HepG2 (cell line): ENCODE results near the gene LIN7A. TPM values are rescaled to one million over a fixed set of nuclear protein-coding genes. Genes with fewer than 3 reads are reported as not detected.
A peak's percentile ranks its signal among the peaks of the same experiment; 100 is the strongest.

Source experiments
- DBP ChIP-seq: sonication (generic); formaldehyde crosslinking; IDR thresholded peaks from 2 replicates; pipeline ENCODE4 v1.4.0; 2020; ENCODE audit warnings: missing genetic modification reagents; ENCODE audit errors: not compliant biosample characterization
- DNMT3B ChIP-seq: conservative IDR thresholded peaks from 2 replicates; pipeline ENCODE4 v1.6.1; 2016; ENCODE audit warnings: missing biosample characterization, control low read depth
- FOXC1 ChIP-seq: sonication (generic); formaldehyde crosslinking; IDR thresholded peaks from 2 replicates; pipeline ENCODE4 v1.8.0; 2022; ENCODE audit warnings: mild to moderate bottlenecking, missing genetic modification reagents, borderline replicate concordance
- FOXK2 ChIP-seq: fragments of 450-650 bp; IDR thresholded peaks from 2 replicates; pipeline ENCODE4 v1.6.1; 2016
- GATAD2A ChIP-seq: IDR thresholded peaks from 2 replicates; pipeline ENCODE4 v1.6.1; 2016
- HCFC1 ChIP-seq: fragments of 150-350 bp; IDR thresholded peaks from 2 replicates; pipeline ENCODE4 v1.6.1; 2014; ENCODE audit warnings: low read depth, low read length
- MBD4 ChIP-seq: IDR thresholded peaks from 2 replicates; pipeline ENCODE4 v1.6.1; 2012; ENCODE audit warnings: low read length, inconsistent platforms, borderline replicate concordance
- MYNN ChIP-seq: sonication (generic); formaldehyde crosslinking; IDR thresholded peaks from 2 replicates; pipeline ENCODE4 v1.4.0; 2020; ENCODE audit warnings: mild to moderate bottlenecking, low read depth, missing genetic modification reagents
- NKX3-1 ChIP-seq: sonication (generic); formaldehyde crosslinking; IDR thresholded peaks from 2 replicates; pipeline ENCODE4 v1.5.0; 2020; ENCODE audit warnings: missing genetic modification reagents
- NR2F6 ChIP-seq, 2 experiments: IDR thresholded peaks; 2 replicates each; pipeline ENCODE4 v1.6.1; 2016; ENCODE audit warnings: antibody characterized with exemption in 1 of 2, mild to moderate bottlenecking in 1 of 2
- PHF21A ChIP-seq: sonication (generic); formaldehyde crosslinking; IDR thresholded peaks from 2 replicates; pipeline ENCODE4 v1.5.0; 2020; ENCODE audit warnings: mild to moderate bottlenecking, missing genetic modification reagents
- PHF8 ChIP-seq: sonication (generic); formaldehyde crosslinking; IDR thresholded peaks from 2 replicates; pipeline ENCODE4 v1.5.0; 2020; ENCODE audit warnings: missing genetic modification reagents
- POGZ ChIP-seq: sonication (generic); formaldehyde crosslinking; IDR thresholded peaks from 2 replicates; pipeline ENCODE4 v1.4.0; 2020; ENCODE audit warnings: mild to moderate bottlenecking, missing genetic modification reagents
- RFXAP ChIP-seq: sonication (generic); formaldehyde crosslinking; IDR thresholded peaks from 2 replicates; pipeline ENCODE4 v1.4.0; 2020; ENCODE audit warnings: missing genetic modification reagents, borderline replicate concordance
- SMARCE1 ChIP-seq: fragments of 450-650 bp; IDR thresholded peaks from 2 replicates; pipeline ENCODE4 v1.6.1; 2017; ENCODE audit warnings: borderline replicate concordance
- SNRNP70 ChIP-seq: fragments of 200-400 bp; formaldehyde crosslinking; IDR thresholded peaks from 2 replicates; pipeline ENCODE4 v1.6.1; 2017; ENCODE audit warnings: mild to moderate bottlenecking, low read depth, low read length, moderate library complexity
- SRSF9 ChIP-seq: fragments of 200-400 bp; formaldehyde crosslinking; IDR thresholded peaks from 2 replicates; pipeline ENCODE4 v1.6.1; 2018; ENCODE audit warnings: borderline replicate concordance, mild to moderate bottlenecking, low read depth, low read length; ENCODE audit not compliant: insufficient read depth, poor library complexity, severe bottlenecking
- SSRP1 ChIP-seq: IDR thresholded peaks from 2 replicates; pipeline ENCODE4 v1.6.1; 2016; ENCODE audit warnings: control low read depth
- TFDP2 ChIP-seq: sonication (generic); formaldehyde crosslinking; IDR thresholded peaks from 2 replicates; pipeline ENCODE4 v1.4.0; 2020; ENCODE audit warnings: missing genetic modification reagents
- ZFP37 ChIP-seq: sonication (generic); formaldehyde crosslinking; IDR thresholded peaks from 2 replicates; pipeline ENCODE4 v1.4.0; 2020; ENCODE audit warnings: missing genetic modification reagents, borderline replicate concordance
- ZNF20 ChIP-seq: sonication (generic); formaldehyde crosslinking; IDR thresholded peaks from 2 replicates; pipeline ENCODE4 v1.4.0; 2020; ENCODE audit warnings: mild to moderate bottlenecking, moderate library complexity, missing genetic modification reagents
- ZNF207 ChIP-seq: fragments of 450-650 bp; IDR thresholded peaks from 2 replicates; pipeline ENCODE4 v1.6.1; 2016; ENCODE audit warnings: antibody characterized with exemption, borderline replicate concordance
- ZNF260 ChIP-seq: sonication (generic); formaldehyde crosslinking; IDR thresholded peaks from 2 replicates; pipeline ENCODE4 v1.4.0; 2020; ENCODE audit warnings: missing genetic modification reagents, low read depth, mild to moderate bottlenecking, borderline replicate concordance
- ZNF331 ChIP-seq: sonication (generic); formaldehyde crosslinking; IDR thresholded peaks from 2 replicates; pipeline ENCODE4 v1.4.0; 2020; ENCODE audit warnings: missing genetic modification reagents
- ZNF367 ChIP-seq: sonication (generic); formaldehyde crosslinking; IDR thresholded peaks from 2 replicates; pipeline ENCODE4 v1.4.0; 2020; ENCODE audit warnings: missing genetic modification reagents, borderline replicate concordance
- ZNF383 ChIP-seq: sonication (generic); formaldehyde crosslinking; IDR thresholded peaks from 2 replicates; pipeline ENCODE4 v1.4.0; 2020; ENCODE audit warnings: missing genetic modification reagents, mild to moderate bottlenecking, borderline replicate concordance
- ZNF678 ChIP-seq: sonication (generic); formaldehyde crosslinking; IDR thresholded peaks from 2 replicates; pipeline ENCODE4 v1.4.0; 2020; ENCODE audit warnings: mild to moderate bottlenecking, missing genetic modification reagents
- ZNF781 ChIP-seq: sonication (generic); formaldehyde crosslinking; IDR thresholded peaks from 2 replicates; pipeline ENCODE4 v1.5.1; 2020; ENCODE audit warnings: borderline replicate concordance, mild to moderate bottlenecking, missing genetic modification reagents; ENCODE audit errors: not compliant biosample characterization
- ZNF790 ChIP-seq: sonication (generic); formaldehyde crosslinking; IDR thresholded peaks from 2 replicates; pipeline ENCODE4 v1.8.0; 2022; ENCODE audit warnings: missing genetic modification reagents, mild to moderate bottlenecking, borderline replicate concordance
- ZNF816 ChIP-seq: sonication (generic); formaldehyde crosslinking; IDR thresholded peaks from 2 replicates; pipeline ENCODE4 v1.8.0; 2022; ENCODE audit warnings: missing genetic modification reagents, mild to moderate bottlenecking, borderline replicate concordance
- ZSCAN20 ChIP-seq: sonication (generic); formaldehyde crosslinking; IDR thresholded peaks from 2 replicates; pipeline ENCODE4 v1.4.0; 2020; ENCODE audit warnings: missing genetic modification reagents, mild to moderate bottlenecking, borderline replicate concordance
- polyA plus RNA-seq, 8 experiments: library from polyadenylated mRNA; depleted of rRNA in 3 of 8; stranded (reverse) in 7 of 8; unstranded in 1 of 8; fragments of >200 nt; fragmentation: Illumina TruSeq in 4 of 8; extraction: Trizol in 4 of 8; gene quantifications; 2 replicates each; pipeline versions ENCODE4 v1.2.1 to v1.2.3, GENCODE V29; 2011 to 2016; ENCODE audit warnings: low read depth in 4 of 8, missing spikeins in 1 of 8, mixed read lengths in 1 of 8; ENCODE audit not compliant: insufficient read depth in 1 of 8
- total RNA-seq, 5 experiments: library from RNA; depleted of rRNA; stranded (reverse); fragments of >200 nt; fragmentation: Illumina TruSeq; extraction: Trizol; gene quantifications; 2 replicates each; pipeline ENCODE4 v1.2.3, GENCODE V29; 2016; ENCODE audit warnings: low read depth in 1 of 5
- TF ChIP-seq, protein P1 (sequence below): sonication (generic); formaldehyde crosslinking; IDR thresholded peaks from 2 replicates; pipeline ENCODE4 v1.5.0; 2020; ENCODE audit warnings: missing genetic modification reagents, mild to moderate bottlenecking, borderline replicate concordance

Gene LIN7A
- total and polyA plus RNA-seq, 2 of the 13 experiments (the other 11 are each of a cell fraction or from before 2014, with no cell fraction given) = 18.5 to 19.2 TPM

DNA sequence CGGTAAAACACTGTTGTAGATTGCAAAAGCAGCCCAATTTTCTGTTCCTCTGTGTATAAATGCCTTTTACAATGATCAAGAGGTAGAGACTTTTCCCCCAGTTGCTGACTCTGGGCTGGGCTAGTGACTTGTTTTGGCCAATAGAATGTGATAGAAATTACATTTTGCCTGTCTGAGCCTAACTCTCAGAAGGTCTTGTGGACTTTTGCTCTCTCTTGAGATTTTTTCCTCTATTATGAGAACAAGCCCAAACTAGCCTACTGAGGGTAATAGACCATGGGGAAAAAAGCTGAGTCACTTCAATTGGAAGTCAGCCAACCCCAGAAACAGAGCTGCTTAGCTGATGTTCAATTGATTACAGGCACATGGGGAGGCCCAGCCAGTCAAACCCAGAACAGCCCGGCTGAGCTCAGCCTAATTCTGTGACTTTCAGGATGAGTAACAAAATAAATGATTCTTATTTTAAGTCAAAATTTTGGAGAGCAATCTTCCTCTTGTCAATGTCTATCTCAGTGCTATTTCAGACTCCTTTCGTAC, 159.7 kb downstream of the LIN7A start (continued):
- TF ChIP-seq ZNF260 (CRISPR knock-in tag) = no peak
- TF ChIP-seq ZNF816 (CRISPR knock-in tag) = no peak
- TF ChIP-seq ZNF678 = no peak
- no peak for TF ChIP-seq ZSCAN20 (CRISPR knock-in tag)
- TF ChIP-seq FOXC1 (CRISPR knock-in tag) = no peak
- TF ChIP-seq GATAD2A (CRISPR knock-in tag) = peak; percentile 85
- TF ChIP-seq, protein P1, sequence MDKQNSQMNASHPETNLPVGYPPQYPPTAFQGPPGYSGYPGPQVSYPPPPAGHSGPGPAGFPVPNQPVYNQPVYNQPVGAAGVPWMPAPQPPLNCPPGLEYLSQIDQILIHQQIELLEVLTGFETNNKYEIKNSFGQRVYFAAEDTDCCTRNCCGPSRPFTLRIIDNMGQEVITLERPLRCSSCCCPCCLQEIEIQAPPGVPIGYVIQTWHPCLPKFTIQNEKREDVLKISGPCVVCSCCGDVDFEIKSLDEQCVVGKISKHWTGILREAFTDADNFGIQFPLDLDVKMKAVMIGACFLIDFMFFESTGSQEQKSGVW (CRISPR knock-in tag) = no peak
- TF ChIP-seq SMARCE1 = no peak
- no peak for TF ChIP-seq FOXK2
- peak; percentile 89 for TF ChIP-seq POGZ (CRISPR knock-in tag)
- no peak for TF ChIP-seq ZNF367
- TF ChIP-seq RFXAP = no peak
- TF ChIP-seq SNRNP70 = no peak
- TF ChIP-seq ZNF20 (CRISPR knock-in tag) = no peak
- 0 out of 2 replicates have a peak, but pooled peaks have one; percentile 11 for TF ChIP-seq PHF8 (CRISPR knock-in tag)
- no peak for TF ChIP-seq HCFC1
- TF ChIP-seq MBD4 = no peak
- TF ChIP-seq ZNF383 (CRISPR knock-in tag) = no peak
- TF ChIP-seq ZFP37 (CRISPR knock-in tag) = no peak
- TF ChIP-seq ZNF781 (CRISPR knock-in tag) = no peak
- no peak for TF ChIP-seq NR2F6 (IDR thresholded peaks at IDR 0.05)
- peak; percentile 36; the same call in 1 of the 2 replicates for TF ChIP-seq NR2F6 (CRISPR knock-in tag; IDR thresholded peaks at IDR 0.05)
- TF ChIP-seq MYNN (CRISPR knock-in tag) = no peak
- TF ChIP-seq DNMT3B (CRISPR knock-in tag) = peak; percentile 77
- no peak for TF ChIP-seq ZNF790 (CRISPR knock-in tag)
- peak; percentile 99 for TF ChIP-seq PHF21A
- no peak for TF ChIP-seq SSRP1
- no peak for TF ChIP-seq NKX3-1 (CRISPR knock-in tag)
- no peak for TF ChIP-seq TFDP2
- TF ChIP-seq SRSF9 = no peak
- no peak for TF ChIP-seq ZNF207
- no peak for TF ChIP-seq DBP (CRISPR knock-in tag)
- TF ChIP-seq ZNF331 (CRISPR knock-in tag) = peak; percentile 99
